BJ (cell line): ENCODE results near the gene XRCC5. TPM values are rescaled to one million over a fixed set of nuclear protein-coding genes. Genes with fewer than 3 reads are reported as not detected.

Experiments used
- CTCF ChIA-PET: fragments of 350-600 bp; formaldehyde crosslinking; extraction: SDS; loops from one replicate; lab custom pipeline; 2021; ENCODE audit warnings: antibody characterized with exemption, inconsistent platforms; lab: Yijun Ruan, JAX
- POLR2A ChIA-PET: fragments of 300-600 bp; sonication (Branson Sonifier 250); formaldehyde crosslinking; extraction: SDS; loops from one replicate; lab custom pipeline; 2021; ENCODE audit warnings: antibody characterized with exemption; lab: Charles Lee
- DNase-seq: peaks from one replicate; pipeline ENCODE4 v3.0.0-alpha.2; 2011; ENCODE audit warnings: low read depth
- H3K27me3 ChIP-seq: 2 replicates; pipeline ENCODE4 v1.6.0; 2011; ENCODE audit warnings: low read length; ENCODE audit not compliant: control insufficient read depth, insufficient read depth
- H3K36me3 ChIP-seq: 2 replicates; pipeline ENCODE4 v1.5.1; 2011; ENCODE audit warnings: low read length; ENCODE audit not compliant: control insufficient read depth, insufficient read depth
- H3K4me3 ChIP-seq: 2 replicates; pipeline ENCODE4 v1.5.1; 2011; ENCODE audit warnings: low read depth, mild to moderate bottlenecking, control low read depth, low read length
- CTCF ChIP-seq: IDR thresholded peaks from 2 replicates; pipeline ENCODE4 v1.5.1; 2011; ENCODE audit warnings: low read depth, mild to moderate bottlenecking, control low read depth, inconsistent platforms, low read length, moderate library complexity; ENCODE audit not compliant: insufficient read depth
- polyA plus RNA-seq: library from polyadenylated mRNA; depleted of rRNA; stranded (reverse); fragments of >200 nt; gene quantifications from 2 replicates; pipeline ENCODE4 v1.2.3, GENCODE V29; 2011

Gene XRCC5
- polyA plus RNA-seq, 1 experiment, result 252 TPM

- ChIA-PET POLR2A (interaction anchor here (0.8 kb wide), 1 partner anchor 174 kb away, joined by 3 read pairs; no protein-coding TSS in a partner anchor), CTCF (no interaction called here)
- DNase-seq, result no peak
- Histone ChIP-seq H3K36me3 (no peaks in the 10 kb centered on the region), H3K4me3 (no peak overlapping the region), H3K27me3 (no peaks in the 10 kb centered on the region)
- TF ChIP-seq CTCF, result no peak
Observed at GRCh38 chr2:216083464-216084281, 25.5 kb upstream of the XRCC5 start.

- TF ChIP-seq CTCF, result no peak
- DNase-seq, result no peak
- ChIA-PET CTCF (no interaction called here), POLR2A (interaction anchor here (0.8 kb wide), 1 partner anchor 173 kb away, joined by 3 read pairs; no protein-coding TSS in a partner anchor)
- Histone ChIP-seq H3K4me3 (no peak overlapping the region), H3K27me3 (no peaks in the 10 kb centered on the region), H3K36me3 (no peaks in the 10 kb centered on the region)
Observed at GRCh38 chr2:216084547-216084946, 24.6 kb upstream of the XRCC5 start.

GRCh38 chr2:216086207-216086893 is 22.8 kb upstream of the XRCC5 start:
- DNase-seq, result no peak
- ChIA-PET POLR2A (no interaction called here), CTCF (no interaction called here)
- no peaks in the 10 kb centered on the region for H3K27me3 ChIP-seq
- no peak overlapping the region for H3K4me3 ChIP-seq
- TF ChIP-seq CTCF, result no peak
- H3K36me3 ChIP-seq, result no peaks in the 10 kb centered on the region

- no peak for DNase-seq
- POLR2A ChIA-PET, result no interaction called here
Observed at GRCh38 chr2:216090369-216090786, 18.8 kb upstream of the XRCC5 start.

More at GRCh38 chr2:216090369-216090786, 18.8 kb upstream of the XRCC5 start:
- CTCF ChIA-PET, result no interaction called here
- Histone ChIP-seq H3K4me3 (no peak overlapping the region), H3K36me3 (no peaks in the 10 kb centered on the region), H3K27me3 (peaks cover 2% of the 10 kb centered on the region; the same call in 1 of the 2 replicates)
- no peak for TF ChIP-seq CTCF
